WTC11 (cell line): ENCODE data around the gene CSK. TPM values are rescaled to one million over a fixed set of nuclear protein-coding genes. Genes with fewer than 3 reads are reported as not detected.

Experiments used
- ATF1 ChIP-seq: sonication (generic); formaldehyde crosslinking; IDR thresholded peaks from 2 replicates; pipeline ENCODE4 v1.8.1; 2023; ENCODE audit warnings: mild to moderate bottlenecking, moderate library complexity, missing genetic modification reagents
- CBFB ChIP-seq: sonication (generic); formaldehyde crosslinking; IDR thresholded peaks from 2 replicates; pipeline ENCODE4 v1.8.1; 2022; ENCODE audit warnings: mild to moderate bottlenecking, low read depth, missing genetic modification reagents
- CREM ChIP-seq: sonication (generic); formaldehyde crosslinking; IDR thresholded peaks from 2 replicates; pipeline ENCODE4 v1.8.1; 2022; ENCODE audit warnings: mild to moderate bottlenecking, missing genetic modification reagents, moderate library complexity
- E2F5 ChIP-seq: sonication (generic); formaldehyde crosslinking; IDR thresholded peaks from 2 replicates; pipeline ENCODE4 v1.8.1; 2022; ENCODE audit warnings: mild to moderate bottlenecking, moderate library complexity, missing genetic modification reagents
- ESRRA ChIP-seq: sonication (generic); formaldehyde crosslinking; IDR thresholded peaks from 2 replicates; pipeline ENCODE4 v1.8.1; 2022; ENCODE audit warnings: mild to moderate bottlenecking, missing genetic modification reagents, borderline replicate concordance
- FOXP1 ChIP-seq: sonication (generic); formaldehyde crosslinking; IDR thresholded peaks from 2 replicates; pipeline ENCODE4 v1.8.0; 2022; ENCODE audit warnings: missing genetic modification reagents, mild to moderate bottlenecking, moderate library complexity, borderline replicate concordance
- KAT7 ChIP-seq: sonication (generic); formaldehyde crosslinking; IDR thresholded peaks from 2 replicates; pipeline ENCODE4 v1.8.1; 2023; ENCODE audit warnings: missing genetic modification reagents, mild to moderate bottlenecking, borderline replicate concordance
- NFATC4 ChIP-seq: fragments of 250-450 bp; sonication (Bioruptor Pico); IDR thresholded peaks from 2 replicates; pipeline ENCODE4 v1.9.0; 2021; ENCODE audit warnings: mild to moderate bottlenecking
- NR3C1 ChIP-seq: sonication (generic); formaldehyde crosslinking; conservative IDR thresholded peaks from 2 replicates; pipeline ENCODE4 v1.8.1; 2023; ENCODE audit warnings: low read depth, mild to moderate bottlenecking, missing genetic modification reagents
- SMAD4 ChIP-seq: sonication (generic); formaldehyde crosslinking; IDR thresholded peaks from 2 replicates; pipeline ENCODE4 v1.8.0; 2022; ENCODE audit warnings: mild to moderate bottlenecking, missing genetic modification reagents
- TP53 ChIP-seq: sonication (generic); formaldehyde crosslinking; IDR thresholded peaks from 2 replicates; pipeline ENCODE4 v1.8.1; 2023; ENCODE audit warnings: mild to moderate bottlenecking, missing genetic modification reagents
- USF2 ChIP-seq: sonication (generic); formaldehyde crosslinking; IDR thresholded peaks from 2 replicates; pipeline ENCODE4 v1.8.1; 2023; ENCODE audit warnings: mild to moderate bottlenecking, missing genetic modification reagents, moderate library complexity
- ZNF138 ChIP-seq: sonication (generic); formaldehyde crosslinking; conservative IDR thresholded peaks from 2 replicates; pipeline ENCODE4 v1.8.1; 2022; ENCODE audit warnings: mild to moderate bottlenecking, moderate library complexity, missing genetic modification reagents
- ZNF423 ChIP-seq: fragments of 250-450 bp; sonication (Bioruptor Pico); IDR thresholded peaks from 2 replicates; pipeline ENCODE4 v2.1.2; 2022; ENCODE audit warnings: mild to moderate bottlenecking, moderate library complexity
- total RNA-seq: library from RNA; stranded (reverse); gene quantifications from 3 replicates; pipeline ENCODE4 v1.2.3, GENCODE V29; 2021
- TF ChIP-seq, protein P1 (sequence below): sonication (generic); formaldehyde crosslinking; IDR thresholded peaks from 2 replicates; pipeline ENCODE4 v1.8.0; 2022; ENCODE audit warnings: missing genetic modification reagents
- TF ChIP-seq, protein P2 (sequence below): sonication (generic); formaldehyde crosslinking; IDR thresholded peaks from 2 replicates; pipeline ENCODE4 v1.8.0; 2023; ENCODE audit warnings: mild to moderate bottlenecking, missing genetic modification reagents
- TF ChIP-seq, protein P3 (sequence below): sonication (generic); formaldehyde crosslinking; IDR thresholded peaks from 2 replicates; pipeline ENCODE4 v1.8.0; 2022; ENCODE audit warnings: mild to moderate bottlenecking, missing genetic modification reagents
- TF ChIP-seq, protein P4 (sequence below): fragments of 200-600 bp; IDR thresholded peaks from 2 replicates; pipeline ENCODE4 v1.8.0; 2022; ENCODE audit warnings: antibody characterized with exemption
- TF ChIP-seq, protein P5 (sequence below): sonication (generic); formaldehyde crosslinking; IDR thresholded peaks from 2 replicates; pipeline ENCODE4 v1.8.1; 2022; ENCODE audit warnings: mild to moderate bottlenecking, missing genetic modification reagents, moderate library complexity, borderline replicate concordance

CSK gene
- total RNA-seq, 1 experiment from 2014 or later: 55.1 TPM

- TF ChIP-seq, protein P1, sequence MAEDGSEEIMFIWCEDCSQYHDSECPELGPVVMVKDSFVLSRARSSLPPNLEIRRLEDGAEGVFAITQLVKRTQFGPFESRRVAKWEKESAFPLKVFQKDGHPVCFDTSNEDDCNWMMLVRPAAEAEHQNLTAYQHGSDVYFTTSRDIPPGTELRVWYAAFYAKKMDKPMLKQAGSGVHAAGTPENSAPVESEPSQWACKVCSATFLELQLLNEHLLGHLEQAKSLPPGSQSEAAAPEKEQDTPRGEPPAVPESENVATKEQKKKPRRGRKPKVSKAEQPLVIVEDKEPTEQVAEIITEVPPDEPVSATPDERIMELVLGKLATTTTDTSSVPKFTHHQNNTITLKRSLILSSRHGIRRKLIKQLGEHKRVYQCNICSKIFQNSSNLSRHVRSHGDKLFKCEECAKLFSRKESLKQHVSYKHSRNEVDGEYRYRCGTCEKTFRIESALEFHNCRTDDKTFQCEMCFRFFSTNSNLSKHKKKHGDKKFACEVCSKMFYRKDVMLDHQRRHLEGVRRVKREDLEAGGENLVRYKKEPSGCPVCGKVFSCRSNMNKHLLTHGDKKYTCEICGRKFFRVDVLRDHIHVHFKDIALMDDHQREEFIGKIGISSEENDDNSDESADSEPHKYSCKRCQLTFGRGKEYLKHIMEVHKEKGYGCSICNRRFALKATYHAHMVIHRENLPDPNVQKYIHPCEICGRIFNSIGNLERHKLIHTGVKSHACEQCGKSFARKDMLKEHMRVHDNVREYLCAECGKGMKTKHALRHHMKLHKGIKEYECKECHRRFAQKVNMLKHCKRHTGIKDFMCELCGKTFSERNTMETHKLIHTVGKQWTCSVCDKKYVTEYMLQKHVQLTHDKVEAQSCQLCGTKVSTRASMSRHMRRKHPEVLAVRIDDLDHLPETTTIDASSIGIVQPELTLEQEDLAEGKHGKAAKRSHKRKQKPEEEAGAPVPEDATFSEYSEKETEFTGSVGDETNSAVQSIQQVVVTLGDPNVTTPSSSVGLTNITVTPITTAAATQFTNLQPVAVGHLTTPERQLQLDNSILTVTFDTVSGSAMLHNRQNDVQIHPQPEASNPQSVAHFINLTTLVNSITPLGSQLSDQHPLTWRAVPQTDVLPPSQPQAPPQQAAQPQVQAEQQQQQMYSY (CRISPR knock-in tag): peak; percentile 70
- TF ChIP-seq NFATC4 (CRISPR knock-in tag) (peak; percentile 72; the same call in 1 of the 2 replicates), ZNF138 (CRISPR knock-in tag) (0 out of 2 replicates have a peak, but pooled peaks have one; percentile 27), SMAD4 (no peak), E2F5 (CRISPR knock-in tag) (0 out of 2 replicates have a peak, but pooled peaks have one; percentile 48), FOXP1 (CRISPR knock-in tag) (peak; percentile 71), NR3C1 (no peak), CREM (CRISPR knock-in tag) (no peak), CBFB (0 out of 2 replicates have a peak, but pooled peaks have one; percentile 39), USF2 (CRISPR knock-in tag) (peak; percentile 89), TP53 (CRISPR knock-in tag) (peak; percentile 53; the same call in 1 of the 2 replicates), ESRRA (CRISPR knock-in tag) (peak; percentile 84), ATF1 (CRISPR knock-in tag) (no peak), KAT7 (CRISPR knock-in tag) (peak; percentile 60; the same call in 1 of the 2 replicates), ZNF423 (CRISPR knock-in tag) (0 out of 2 replicates have a peak, but pooled peaks have one; percentile 4)
- TF ChIP-seq, protein P2, sequence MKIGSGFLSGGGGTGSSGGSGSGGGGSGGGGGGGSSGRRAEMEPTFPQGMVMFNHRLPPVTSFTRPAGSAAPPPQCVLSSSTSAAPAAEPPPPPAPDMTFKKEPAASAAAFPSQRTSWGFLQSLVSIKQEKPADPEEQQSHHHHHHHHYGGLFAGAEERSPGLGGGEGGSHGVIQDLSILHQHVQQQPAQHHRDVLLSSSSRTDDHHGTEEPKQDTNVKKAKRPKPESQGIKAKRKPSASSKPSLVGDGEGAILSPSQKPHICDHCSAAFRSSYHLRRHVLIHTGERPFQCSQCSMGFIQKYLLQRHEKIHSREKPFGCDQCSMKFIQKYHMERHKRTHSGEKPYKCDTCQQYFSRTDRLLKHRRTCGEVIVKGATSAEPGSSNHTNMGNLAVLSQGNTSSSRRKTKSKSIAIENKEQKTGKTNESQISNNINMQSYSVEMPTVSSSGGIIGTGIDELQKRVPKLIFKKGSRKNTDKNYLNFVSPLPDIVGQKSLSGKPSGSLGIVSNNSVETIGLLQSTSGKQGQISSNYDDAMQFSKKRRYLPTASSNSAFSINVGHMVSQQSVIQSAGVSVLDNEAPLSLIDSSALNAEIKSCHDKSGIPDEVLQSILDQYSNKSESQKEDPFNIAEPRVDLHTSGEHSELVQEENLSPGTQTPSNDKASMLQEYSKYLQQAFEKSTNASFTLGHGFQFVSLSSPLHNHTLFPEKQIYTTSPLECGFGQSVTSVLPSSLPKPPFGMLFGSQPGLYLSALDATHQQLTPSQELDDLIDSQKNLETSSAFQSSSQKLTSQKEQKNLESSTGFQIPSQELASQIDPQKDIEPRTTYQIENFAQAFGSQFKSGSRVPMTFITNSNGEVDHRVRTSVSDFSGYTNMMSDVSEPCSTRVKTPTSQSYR (CRISPR knock-in tag): no peak
- TF ChIP-seq, protein P3, sequence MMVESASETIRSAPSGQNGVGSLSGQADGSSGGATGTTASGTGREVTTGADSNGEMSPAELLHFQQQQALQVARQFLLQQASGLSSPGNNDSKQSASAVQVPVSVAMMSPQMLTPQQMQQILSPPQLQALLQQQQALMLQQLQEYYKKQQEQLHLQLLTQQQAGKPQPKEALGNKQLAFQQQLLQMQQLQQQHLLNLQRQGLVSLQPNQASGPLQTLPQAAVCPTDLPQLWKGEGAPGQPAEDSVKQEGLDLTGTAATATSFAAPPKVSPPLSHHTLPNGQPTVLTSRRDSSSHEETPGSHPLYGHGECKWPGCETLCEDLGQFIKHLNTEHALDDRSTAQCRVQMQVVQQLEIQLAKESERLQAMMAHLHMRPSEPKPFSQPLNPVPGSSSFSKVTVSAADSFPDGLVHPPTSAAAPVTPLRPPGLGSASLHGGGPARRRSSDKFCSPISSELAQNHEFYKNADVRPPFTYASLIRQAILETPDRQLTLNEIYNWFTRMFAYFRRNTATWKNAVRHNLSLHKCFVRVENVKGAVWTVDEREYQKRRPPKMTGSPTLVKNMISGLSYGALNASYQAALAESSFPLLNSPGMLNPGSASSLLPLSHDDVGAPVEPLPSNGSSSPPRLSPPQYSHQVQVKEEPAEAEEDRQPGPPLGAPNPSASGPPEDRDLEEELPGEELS (CRISPR knock-in tag): peak; percentile 19; the same call in 1 of the 2 replicates
- TF ChIP-seq, protein P4, sequence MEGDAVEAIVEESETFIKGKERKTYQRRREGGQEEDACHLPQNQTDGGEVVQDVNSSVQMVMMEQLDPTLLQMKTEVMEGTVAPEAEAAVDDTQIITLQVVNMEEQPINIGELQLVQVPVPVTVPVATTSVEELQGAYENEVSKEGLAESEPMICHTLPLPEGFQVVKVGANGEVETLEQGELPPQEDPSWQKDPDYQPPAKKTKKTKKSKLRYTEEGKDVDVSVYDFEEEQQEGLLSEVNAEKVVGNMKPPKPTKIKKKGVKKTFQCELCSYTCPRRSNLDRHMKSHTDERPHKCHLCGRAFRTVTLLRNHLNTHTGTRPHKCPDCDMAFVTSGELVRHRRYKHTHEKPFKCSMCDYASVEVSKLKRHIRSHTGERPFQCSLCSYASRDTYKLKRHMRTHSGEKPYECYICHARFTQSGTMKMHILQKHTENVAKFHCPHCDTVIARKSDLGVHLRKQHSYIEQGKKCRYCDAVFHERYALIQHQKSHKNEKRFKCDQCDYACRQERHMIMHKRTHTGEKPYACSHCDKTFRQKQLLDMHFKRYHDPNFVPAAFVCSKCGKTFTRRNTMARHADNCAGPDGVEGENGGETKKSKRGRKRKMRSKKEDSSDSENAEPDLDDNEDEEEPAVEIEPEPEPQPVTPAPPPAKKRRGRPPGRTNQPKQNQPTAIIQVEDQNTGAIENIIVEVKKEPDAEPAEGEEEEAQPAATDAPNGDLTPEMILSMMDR: peak; percentile 76
- TF ChIP-seq, protein P5, sequence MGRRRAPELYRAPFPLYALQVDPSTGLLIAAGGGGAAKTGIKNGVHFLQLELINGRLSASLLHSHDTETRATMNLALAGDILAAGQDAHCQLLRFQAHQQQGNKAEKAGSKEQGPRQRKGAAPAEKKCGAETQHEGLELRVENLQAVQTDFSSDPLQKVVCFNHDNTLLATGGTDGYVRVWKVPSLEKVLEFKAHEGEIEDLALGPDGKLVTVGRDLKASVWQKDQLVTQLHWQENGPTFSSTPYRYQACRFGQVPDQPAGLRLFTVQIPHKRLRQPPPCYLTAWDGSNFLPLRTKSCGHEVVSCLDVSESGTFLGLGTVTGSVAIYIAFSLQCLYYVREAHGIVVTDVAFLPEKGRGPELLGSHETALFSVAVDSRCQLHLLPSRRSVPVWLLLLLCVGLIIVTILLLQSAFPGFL (CRISPR knock-in tag): peak; percentile 67; the same call in 1 of the 2 replicates
Observed at GRCh38 chr15:74842581-74843444, 60.9 kb downstream of the CSK start, which contains the start of gene ULK3 (continued).
